T1000 (cell line): ENCODE measurements around the gene P2RY11.

Experiments
- DNase-seq: peaks from one replicate; lab custom pipeline; 2025; ENCODE audit warnings: mixed read lengths; lab: John Stamatoyannopoulos, UW

Gene P2RY11

GRCh38 chr19:10111405-10111811 lies at the start of gene P2RY11:
Gene P2RY11 (plus strand): TSS chr19:10111693. CDS start chr19:10111722, 29 bp downstream.
- DNase-seq, result no peak

- no peak for DNase-seq
Measured at GRCh38 chr19:10061717-10062310, 49.7 kb upstream of the P2RY11 start.

GRCh38 chr19:10068205-10068604 lies 43.3 kb upstream of the P2RY11 start:
- no peak for DNase-seq

GRCh38 chr19:10069046-10069445 lies 42.4 kb upstream of the P2RY11 start:
- no peak for DNase-seq

GRCh38 chr19:10070730-10071446 lies 40.6 kb upstream of the P2RY11 start:
- DNase-seq, result no peak

GRCh38 chr19:10074153-10074552 lies 37.3 kb upstream of the P2RY11 start:
- no peak for DNase-seq

- no peak for DNase-seq
Measured at GRCh38 chr19:10076535-10076934, 35.0 kb upstream of the P2RY11 start.

- no peak for DNase-seq
Measured at GRCh38 chr19:10078329-10078728, 33.2 kb upstream of the P2RY11 start.

- no peak for DNase-seq
Measured at GRCh38 chr19:10079031-10079453, 32.5 kb upstream of the P2RY11 start.

GRCh38 chr19:10083911-10084310 lies 27.6 kb upstream of the P2RY11 start:
- DNase-seq, result no peak

- DNase-seq, result no peak
Measured at GRCh38 chr19:10084803-10085202, 26.7 kb upstream of the P2RY11 start.

GRCh38 chr19:10085641-10086590 lies 25.6 kb upstream of the P2RY11 start, which contains the start of gene SHFL:
Gene SHFL (plus strand): TSS chr19:10086317. CDS start chr19:10086428, 111 bp downstream.
- DNase-seq, result no peak

- DNase-seq, result no peak
Measured at GRCh38 chr19:10086591-10087192, 24.8 kb upstream of the P2RY11 start.

GRCh38 chr19:10087296-10088061 lies 24.0 kb upstream of the P2RY11 start:
- DNase-seq, result no peak

GRCh38 chr19:10088949-10089554 lies 22.4 kb upstream of the P2RY11 start:
- DNase-seq, result no peak

- no peak for DNase-seq
Measured at GRCh38 chr19:10089801-10090375, 21.6 kb upstream of the P2RY11 start.

GRCh38 chr19:10091370-10091687 lies 20.2 kb upstream of the P2RY11 start:
- no peak for DNase-seq

- DNase-seq, result no peak
Measured at GRCh38 chr19:10091895-10092641, 19.4 kb upstream of the P2RY11 start.

GRCh38 chr19:10092648-10093294 lies 18.7 kb upstream of the P2RY11 start:
- no peak for DNase-seq
